Gastroesophageal sphincter (tissue), 3 donors: ENCODE data around the gene SDHAF2.

ENCODE experiments used
- CTCF ChIP-seq, 4 experiments: fragments of 200-600 bp in 2 of 4; fragments of 450-650 bp in 2 of 4; sonication (generic) in 1 of 4; IDR thresholded peaks; one replicate each; pipeline ENCODE4 v1.5.1; 2017 to 2019; ENCODE audit warnings: antibody characterized with exemption in 4 of 4, mild to moderate bottlenecking in 2 of 4, moderate library complexity in 2 of 4
- POLR2A ChIP-seq, 2 donors: fragments of 450-650 bp; IDR thresholded peaks; one replicate each; pipeline ENCODE4 v1.6.1; 2017; ENCODE audit warnings: antibody characterized with exemption in 2 of 2, mild to moderate bottlenecking in 2 of 2, moderate library complexity in 1 of 2
- POLR2AphosphoS5 ChIP-seq: sonication (generic); formaldehyde crosslinking; IDR thresholded peaks from one replicate; pipeline ENCODE4 v1.6.1; 2017; ENCODE audit warnings: antibody characterized with exemption

- TF ChIP-seq POLR2A (IDR thresholded peaks at IDR 0.05) (no peak), CTCF (IDR thresholded peaks at IDR 0.05) (no peak), POLR2AphosphoS5 (no peak)
Measured at GRCh38 chr11:61472282-61472681, 42.4 kb downstream of the SDHAF2 start.
